ENCODE results near the gene GLYATL1B. TPM values are rescaled to one million over a fixed set of nuclear protein-coding genes. Genes with fewer than 3 reads are reported as not detected.
A peak's percentile ranks its signal among the peaks of the same experiment; 100 is the strongest.
"Not testable (repeated sequence)": the region's sequence is repeated elsewhere in the genome, so short reads cannot be mapped to it uniquely, and the experiment has no call there.

Gene GLYATL1B
- total RNA-seq, 1 experiment from 2014 or later, result not detected

DNA sequence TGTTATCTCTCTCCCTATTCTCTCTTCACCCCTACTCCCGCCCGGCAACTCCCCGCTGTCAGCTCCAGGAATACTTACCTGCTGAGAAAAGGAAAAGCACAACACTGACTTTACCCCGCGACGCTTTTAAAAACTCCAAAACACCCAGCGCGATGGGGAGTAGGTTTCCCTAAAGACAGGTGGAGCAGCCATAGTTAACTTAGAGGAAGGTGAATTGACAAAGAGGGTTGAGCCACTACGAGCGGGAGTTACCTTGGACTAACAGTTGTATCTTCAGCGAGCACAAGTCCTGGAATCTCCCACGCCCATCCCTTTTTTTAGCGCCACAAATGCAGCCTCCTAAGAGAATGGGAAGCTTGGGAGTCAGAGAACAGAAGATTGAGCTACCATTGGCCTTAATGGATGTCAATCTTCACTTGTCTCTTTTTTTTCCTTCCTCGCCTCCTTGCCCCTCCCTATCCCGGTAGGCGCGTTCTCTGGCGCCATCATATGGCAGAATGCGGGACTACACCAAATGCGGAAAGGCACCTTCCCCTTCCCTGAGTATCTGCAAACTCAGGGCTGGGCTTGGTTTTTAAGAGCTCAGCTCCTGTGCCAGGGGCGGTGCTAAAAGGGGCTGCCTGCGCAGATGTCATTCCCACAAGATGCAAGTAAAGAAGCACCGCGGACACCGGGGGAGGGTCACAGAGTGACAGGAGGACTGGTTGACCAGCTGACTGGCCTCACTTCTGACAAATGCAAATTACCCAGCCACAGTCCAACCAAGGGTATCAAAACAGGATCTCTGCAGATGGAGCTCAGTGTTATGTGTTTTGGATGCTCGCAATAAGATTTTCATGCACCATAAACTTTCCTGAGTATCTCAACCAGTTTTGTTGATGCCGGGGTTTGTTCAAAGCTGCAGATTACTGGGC lies 27.7 kb upstream of the GLYATL1B start:
- H3K4me2 ChIP-seq (ENCODE audit: low read length), result peak overlapping the region; percentile 66
- TF ChIP-seq CBX3 (IDR thresholded peaks at IDR 0.05; ENCODE audit: low read depth), result peak; percentile 26; the same call in 1 of the 2 replicates
- TF ChIP-seq SP1 (IDR thresholded peaks at IDR 0.05; ENCODE audit: low read depth), result peak; percentile 68; the same call in 1 of the 2 replicates
- TF ChIP-seq RAD21 (IDR thresholded peaks at IDR 0.05; ENCODE audit: low read depth), result peak; percentile 90
- TF ChIP-seq, protein P1, sequence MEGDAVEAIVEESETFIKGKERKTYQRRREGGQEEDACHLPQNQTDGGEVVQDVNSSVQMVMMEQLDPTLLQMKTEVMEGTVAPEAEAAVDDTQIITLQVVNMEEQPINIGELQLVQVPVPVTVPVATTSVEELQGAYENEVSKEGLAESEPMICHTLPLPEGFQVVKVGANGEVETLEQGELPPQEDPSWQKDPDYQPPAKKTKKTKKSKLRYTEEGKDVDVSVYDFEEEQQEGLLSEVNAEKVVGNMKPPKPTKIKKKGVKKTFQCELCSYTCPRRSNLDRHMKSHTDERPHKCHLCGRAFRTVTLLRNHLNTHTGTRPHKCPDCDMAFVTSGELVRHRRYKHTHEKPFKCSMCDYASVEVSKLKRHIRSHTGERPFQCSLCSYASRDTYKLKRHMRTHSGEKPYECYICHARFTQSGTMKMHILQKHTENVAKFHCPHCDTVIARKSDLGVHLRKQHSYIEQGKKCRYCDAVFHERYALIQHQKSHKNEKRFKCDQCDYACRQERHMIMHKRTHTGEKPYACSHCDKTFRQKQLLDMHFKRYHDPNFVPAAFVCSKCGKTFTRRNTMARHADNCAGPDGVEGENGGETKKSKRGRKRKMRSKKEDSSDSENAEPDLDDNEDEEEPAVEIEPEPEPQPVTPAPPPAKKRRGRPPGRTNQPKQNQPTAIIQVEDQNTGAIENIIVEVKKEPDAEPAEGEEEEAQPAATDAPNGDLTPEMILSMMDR (IDR thresholded peaks at IDR 0.05 in 2 of 3, conservative IDR thresholded peaks at IDR 0.05 in 1 of 3; ENCODE audit: borderline replicate concordance in 1 of 3, insufficient read depth in 1 of 3, low read depth in 2 of 3, low read length in 2 of 3), result peak; percentile 73 to 95 (median 89); a peak in 5 of 6 replicates
- H3K36me3 ChIP-seq (ENCODE audit: control insufficient read depth in 1 of 2, insufficient read depth in 2 of 2, low read length in 2 of 2); H3K27ac ChIP-seq (ENCODE audit: low read depth, low read length); H3K9me2 ChIP-seq (ENCODE audit: insufficient read depth); H3K9ac ChIP-seq (ENCODE audit: low read length); H3K79me2 ChIP-seq (ENCODE audit: insufficient read depth, low read length); H3K4me1 ChIP-seq (ENCODE audit: control insufficient read depth in 1 of 2, insufficient read depth in 2 of 2, low read length in 2 of 2); POLR2A ChIA-PET; H4K20me1 ChIP-seq (ENCODE audit: insufficient read depth); H3K9me3 ChIP-seq (ENCODE audit: control insufficient read depth in 1 of 2, insufficient read depth in 1 of 2, low read depth in 1 of 2, low read length in 2 of 2); H3K27me3 ChIP-seq (ENCODE audit: insufficient read depth, low read length); BruUV-seq (replicated peaks): not testable (repeated sequence)
- RAD21 ChIA-PET (ENCODE audit: low non-redundant PET in 1 of 2, low total read pairs in 2 of 2, uncharacterized antibody in 2 of 2, unreplicated experiment in 2 of 2), result interaction anchor here (0.6 to 1.2 kb wide), 2 partner anchors 77 to 697 kb away, joined by 3 read pairs; partner anchors contain the start of gene STX3 (in 1 of the 2)
- peak overlapping the region; percentile 94 for H2AFZ ChIP-seq (ENCODE audit: low read depth, low read length, poor library complexity, severe bottlenecking)
- DNase-seq (ENCODE audit: low read depth, low spot score), result peak; percentile 98
- CTCF ChIA-PET, result interaction anchor here (0.6 to 1.5 kb wide), 21 partner anchors 9 to 482 kb away, joined by 3 to 11 read pairs (median 4); no protein-coding TSS in a partner anchor
- intact Hi-C loops (cut with micrococcal nuclease), result loop anchor here (2.0 to 10.0 kb wide), 4 partner anchors 42 to 481 kb away; partner anchors contain the start of genes LPXN and ZFP91
- H3K4me3 ChIP-seq (replicated peaks in 1 of 2; ENCODE audit: low read depth in 1 of 2, low read length in 2 of 2), result peak overlapping the region; percentile 13 to 40; a peak in 2 of 4 replicates
- peak; percentile 98 for ATAC-seq

DNA sequence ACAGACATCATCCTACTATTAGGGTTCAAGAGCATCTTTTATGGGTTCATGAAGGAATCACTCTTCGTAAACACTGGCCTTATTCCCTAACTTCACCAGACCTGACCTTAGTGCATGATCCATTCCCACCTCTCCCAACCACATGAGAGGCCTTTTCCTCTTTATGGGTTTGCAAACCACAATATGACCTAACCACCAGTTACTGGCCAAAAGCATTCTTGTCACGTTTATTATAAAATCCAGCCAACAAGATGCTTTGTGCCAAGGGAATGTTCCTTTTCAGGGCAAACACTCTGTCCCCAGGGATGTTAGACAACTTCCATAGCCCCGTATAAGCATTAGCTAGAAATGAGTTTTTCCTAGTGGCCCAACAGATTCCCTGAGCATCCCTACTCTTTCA lies 26.0 kb upstream of the GLYATL1B start:
- intact Hi-C loops (cut with micrococcal nuclease); H3K9ac ChIP-seq (ENCODE audit: low read length); BruUV-seq (replicated peaks); H3K9me3 ChIP-seq (ENCODE audit: control insufficient read depth in 1 of 2, insufficient read depth in 1 of 2, low read depth in 1 of 2, low read length in 2 of 2); POLR2A ChIA-PET; ATAC-seq; H3K4me2 ChIP-seq (ENCODE audit: low read length); H4K20me1 ChIP-seq (ENCODE audit: insufficient read depth); H3K36me3 ChIP-seq (ENCODE audit: control insufficient read depth in 1 of 2, insufficient read depth in 2 of 2, low read length in 2 of 2); RAD21 ChIA-PET (ENCODE audit: low non-redundant PET in 1 of 2, low total read pairs in 2 of 2, uncharacterized antibody in 2 of 2, unreplicated experiment in 2 of 2); H2AFZ ChIP-seq (ENCODE audit: low read depth, low read length, poor library complexity, severe bottlenecking); H3K4me1 ChIP-seq (ENCODE audit: control insufficient read depth in 1 of 2, insufficient read depth in 2 of 2, low read length in 2 of 2); H3K4me3 ChIP-seq (replicated peaks in 1 of 2; ENCODE audit: low read depth in 1 of 2, low read length in 2 of 2); DNase-seq (ENCODE audit: low read depth, low spot score); H3K9me2 ChIP-seq (ENCODE audit: insufficient read depth); H3K79me2 ChIP-seq (ENCODE audit: insufficient read depth, low read length); H3K27ac ChIP-seq (ENCODE audit: low read depth, low read length): not testable (repeated sequence)
- peaks cover 19% of the 10 kb centered on the region for H3K27me3 ChIP-seq (ENCODE audit: insufficient read depth, low read length)
- CTCF ChIA-PET, result interaction anchor here (1.4 kb wide), 1 partner anchor 98 kb away, joined by 5 read pairs; no protein-coding TSS in a partner anchor
